Astrocyte (in vitro differentiated cells and primary cell): Measurements from ENCODE around the gene C1QTNF5.

Source experiments
- EZH2 ChIP-seq: IDR thresholded peaks from 2 replicates; pipeline ENCODE4 v1.6.1; 2012; ENCODE audit warnings: mild to moderate bottlenecking, low read length, inconsistent platforms; ENCODE audit not compliant: insufficient read depth
- TF ChIP-seq, protein P1 (sequence below): IDR thresholded peaks from 2 replicates; pipeline ENCODE4 v1.5.1; 2011; ENCODE audit warnings: low read depth, mild to moderate bottlenecking, inconsistent platforms, low read length, moderate library complexity; ENCODE audit not compliant: insufficient read depth

DNA sequence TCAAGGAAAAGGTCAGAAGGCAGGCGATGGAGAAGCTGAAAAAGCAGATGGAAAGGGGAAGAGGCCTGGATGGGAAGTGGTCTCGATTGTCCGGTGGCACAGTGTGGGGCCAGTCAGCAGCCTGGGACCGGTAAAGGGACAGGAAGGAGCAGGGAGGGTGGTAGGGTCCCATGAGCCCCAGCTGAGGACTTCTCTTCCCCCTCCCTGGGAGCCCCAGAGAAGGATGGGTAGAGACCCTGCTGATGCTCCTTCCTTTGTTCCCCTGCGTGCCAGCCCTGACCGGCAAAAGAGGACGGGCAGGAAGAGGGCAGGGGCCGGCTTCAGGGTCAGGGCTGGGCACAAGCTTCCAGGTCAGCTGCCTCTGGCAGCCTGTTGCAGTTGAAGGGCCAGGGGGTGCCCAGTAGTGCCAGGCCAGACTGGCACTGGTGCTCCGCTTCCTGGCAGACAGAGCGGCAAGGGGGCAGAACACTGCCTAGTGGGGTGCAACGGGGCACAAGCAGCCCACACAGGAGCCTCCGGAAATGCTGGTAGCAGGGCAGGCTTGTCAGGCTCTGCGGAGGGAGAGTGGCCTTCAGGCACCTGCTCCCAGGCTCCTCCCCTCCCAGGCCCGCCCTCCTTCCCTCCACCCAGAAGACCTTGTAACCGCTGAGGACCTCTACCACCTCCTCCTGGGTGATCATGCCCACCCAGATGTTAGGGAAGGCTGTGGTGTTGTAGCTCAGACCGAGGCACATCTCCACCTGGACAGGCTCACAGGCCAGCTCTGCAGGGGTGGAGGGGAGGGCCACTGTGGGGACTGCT, 739 bp upstream of the C1QTNF5 start:
- TF ChIP-seq, protein P1, sequence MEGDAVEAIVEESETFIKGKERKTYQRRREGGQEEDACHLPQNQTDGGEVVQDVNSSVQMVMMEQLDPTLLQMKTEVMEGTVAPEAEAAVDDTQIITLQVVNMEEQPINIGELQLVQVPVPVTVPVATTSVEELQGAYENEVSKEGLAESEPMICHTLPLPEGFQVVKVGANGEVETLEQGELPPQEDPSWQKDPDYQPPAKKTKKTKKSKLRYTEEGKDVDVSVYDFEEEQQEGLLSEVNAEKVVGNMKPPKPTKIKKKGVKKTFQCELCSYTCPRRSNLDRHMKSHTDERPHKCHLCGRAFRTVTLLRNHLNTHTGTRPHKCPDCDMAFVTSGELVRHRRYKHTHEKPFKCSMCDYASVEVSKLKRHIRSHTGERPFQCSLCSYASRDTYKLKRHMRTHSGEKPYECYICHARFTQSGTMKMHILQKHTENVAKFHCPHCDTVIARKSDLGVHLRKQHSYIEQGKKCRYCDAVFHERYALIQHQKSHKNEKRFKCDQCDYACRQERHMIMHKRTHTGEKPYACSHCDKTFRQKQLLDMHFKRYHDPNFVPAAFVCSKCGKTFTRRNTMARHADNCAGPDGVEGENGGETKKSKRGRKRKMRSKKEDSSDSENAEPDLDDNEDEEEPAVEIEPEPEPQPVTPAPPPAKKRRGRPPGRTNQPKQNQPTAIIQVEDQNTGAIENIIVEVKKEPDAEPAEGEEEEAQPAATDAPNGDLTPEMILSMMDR, result no peak
- TF ChIP-seq EZH2, result no peak
